BLaER1 (cell line): ENCODE results near the gene LPP.

Source experiments
- H3K27ac ChIP-seq: shearing (Covaris generic); formaldehyde crosslinking; 2 replicates; pipeline ENCODE4 v1.8.1; 2022
- H3K27me3 ChIP-seq: shearing (Covaris generic); formaldehyde crosslinking; 2 replicates; pipeline ENCODE4 v1.8.1; 2022
- H3K36me3 ChIP-seq: shearing (Covaris generic); formaldehyde crosslinking; 2 replicates; pipeline ENCODE4 v1.8.1; 2022
- H3K4me1 ChIP-seq: shearing (Covaris generic); formaldehyde crosslinking; 2 replicates; pipeline ENCODE4 v1.8.1; 2022
- H3K4me2 ChIP-seq: shearing (Covaris generic); formaldehyde crosslinking; 2 replicates; pipeline ENCODE4 v1.8.1; 2022
- H3K4me3 ChIP-seq: shearing (Covaris generic); formaldehyde crosslinking; 2 replicates; pipeline ENCODE4 v1.8.1; 2022
- H3K9ac ChIP-seq: shearing (Covaris generic); formaldehyde crosslinking; 2 replicates; pipeline ENCODE4 v1.8.1; 2022
- H3K9me3 ChIP-seq: shearing (Covaris generic); formaldehyde crosslinking; 2 replicates; pipeline ENCODE4 v1.8.1; 2022
- H4K20me1 ChIP-seq: shearing (Covaris generic); formaldehyde crosslinking; 2 replicates; pipeline ENCODE4 v1.8.1; 2022
- Cebpa-rat ChIP-seq: shearing (Covaris generic); IDR thresholded peaks from 2 replicates; pipeline ENCODE4 v1.8.1; 2022

LPP gene

DNA sequence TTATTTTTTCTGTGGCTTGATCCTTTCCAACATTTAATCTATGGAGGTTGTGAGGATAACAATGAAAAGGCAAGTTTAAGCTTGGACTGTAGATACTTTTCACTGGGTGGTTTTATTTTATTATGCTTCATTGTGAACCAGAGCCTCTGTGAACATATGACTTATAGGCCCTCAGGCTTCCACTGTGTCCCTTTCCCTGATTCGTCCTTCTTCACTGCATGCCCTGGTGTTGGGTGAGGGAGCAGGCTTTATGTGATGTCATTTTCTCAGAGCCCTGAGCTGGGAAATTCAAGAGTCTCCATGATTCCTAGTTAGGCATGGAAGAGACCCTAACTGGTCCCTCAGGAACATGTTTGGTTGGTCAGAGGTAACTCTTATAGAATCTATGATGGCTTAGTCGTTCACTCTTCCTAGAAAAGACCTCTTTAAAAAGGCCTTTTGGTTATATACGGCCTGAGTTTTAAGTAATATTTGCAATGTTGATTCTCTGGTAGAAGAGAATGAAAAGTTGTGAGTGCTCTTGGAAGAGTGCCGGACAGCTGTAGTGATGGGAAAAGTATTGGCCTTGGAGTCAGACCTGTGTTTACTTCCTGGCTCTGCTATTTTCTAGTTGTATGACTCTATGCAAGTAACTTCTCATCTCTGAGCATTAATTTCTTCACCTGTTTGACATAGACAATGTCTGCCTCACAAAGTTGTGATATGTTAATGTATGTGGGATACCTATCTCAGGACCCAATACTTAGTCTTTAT is 168.4 kb downstream of the LPP start:
- TF ChIP-seq Cebpa-rat, result no peak
- Histone ChIP-seq H3K4me2 (no peak overlapping the region), H3K27me3 (no peaks in the 10 kb centered on the region), H3K9ac (no peak overlapping the region), H3K4me3 (no peak overlapping the region), H3K9me3 (no peaks in the 10 kb centered on the region), H3K27ac (no peak overlapping the region), H3K36me3 (no peaks in the 10 kb centered on the region), H3K4me1 (peaks cover 13% of the 10 kb centered on the region), H4K20me1 (no peaks in the 10 kb centered on the region)

DNA sequence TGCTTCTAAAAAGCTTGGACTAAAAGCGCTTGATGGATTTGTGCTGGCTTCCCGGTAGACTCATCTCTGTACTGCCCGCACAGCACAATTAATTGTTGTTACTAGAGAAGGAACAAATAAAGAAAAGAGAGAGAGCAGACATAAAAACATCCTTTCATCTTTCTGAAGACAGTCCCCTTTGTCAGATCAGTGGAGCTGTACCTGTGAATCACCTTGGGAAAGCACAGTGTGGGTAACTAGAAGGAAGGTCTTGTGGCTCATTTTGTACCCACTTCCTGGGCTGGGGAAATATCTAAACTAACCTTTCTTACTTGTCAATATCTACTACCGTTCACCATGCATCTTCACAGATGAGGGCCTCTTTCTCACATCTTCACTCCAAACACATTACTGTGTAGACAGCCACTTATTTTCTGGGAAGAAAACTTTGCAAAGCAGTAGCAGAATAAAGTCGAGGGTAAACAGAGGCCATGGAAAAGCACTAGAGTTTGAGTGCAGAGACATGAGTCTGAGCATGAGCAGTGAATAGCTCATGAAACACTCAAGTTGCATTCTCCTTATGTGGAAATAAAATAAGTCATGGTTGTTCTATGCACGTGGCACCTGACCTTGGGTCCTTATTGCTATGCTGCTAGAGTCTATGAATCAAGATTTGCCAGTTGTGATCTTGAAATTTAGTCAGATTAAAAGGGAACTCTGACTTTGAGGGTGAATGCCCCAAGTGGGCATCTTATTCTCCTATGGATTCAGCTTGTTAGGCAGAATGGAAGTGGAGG is 169.3 kb downstream of the LPP start:
- TF ChIP-seq Cebpa-rat, result no peak
- Histone ChIP-seq H3K36me3 (no peaks in the 10 kb centered on the region), H4K20me1 (no peaks in the 10 kb centered on the region), H3K27me3 (no peaks in the 10 kb centered on the region), H3K9me3 (no peaks in the 10 kb centered on the region), H3K9ac (no peak overlapping the region), H3K27ac (no peak overlapping the region), H3K4me2 (no peak overlapping the region), H3K4me3 (no peak overlapping the region), H3K4me1 (peaks cover 13% of the 10 kb centered on the region)

DNA sequence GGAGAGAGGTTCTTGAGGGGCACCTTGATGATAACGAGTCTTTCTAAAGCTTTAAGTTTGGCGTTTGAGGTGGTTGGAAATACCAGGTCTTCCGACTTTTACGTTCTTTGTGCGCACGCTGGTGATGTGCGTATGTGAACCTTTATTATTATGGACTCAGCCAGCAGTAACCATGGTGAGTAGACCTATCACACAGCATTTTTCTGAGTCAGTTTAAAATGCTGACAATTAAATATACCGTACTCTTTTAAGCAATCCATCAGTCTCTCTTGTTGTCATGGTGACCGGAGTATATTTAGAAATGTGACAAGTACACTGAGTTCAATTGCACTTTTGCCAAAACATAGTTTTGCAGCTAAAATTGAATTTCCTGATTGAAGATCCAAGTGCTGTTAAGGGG is 172.2 kb downstream of the LPP start:
- Histone ChIP-seq H4K20me1 (no peaks in the 10 kb centered on the region), H3K27ac (no peak overlapping the region), H3K4me1 (peaks cover 13% of the 10 kb centered on the region), H3K36me3 (no peaks in the 10 kb centered on the region), H3K9ac (no peak overlapping the region), H3K4me3 (no peak overlapping the region), H3K9me3 (no peaks in the 10 kb centered on the region), H3K4me2 (peak overlapping the region; percentile 39; the same call in 1 of the 2 replicates), H3K27me3 (no peaks in the 10 kb centered on the region)
- no peak for TF ChIP-seq Cebpa-rat

- TF ChIP-seq Cebpa-rat, result no peak
- Histone ChIP-seq H3K4me1 (peaks cover 13% of the 10 kb centered on the region), H3K9me3 (no peaks in the 10 kb centered on the region), H3K27me3 (no peaks in the 10 kb centered on the region), H3K36me3 (no peaks in the 10 kb centered on the region), H3K4me3 (no peak overlapping the region), H3K4me2 (no peak overlapping the region), H4K20me1 (no peaks in the 10 kb centered on the region), H3K27ac (no peak overlapping the region), H3K9ac (no peak overlapping the region)
Observed at GRCh38 chr3:188326968-188327367, 173.0 kb downstream of the LPP start.

GRCh38 chr3:188327433-188327832 is 173.5 kb downstream of the LPP start:
- Histone ChIP-seq H3K9ac (no peak overlapping the region), H4K20me1 (no peaks in the 10 kb centered on the region), H3K27ac (no peak overlapping the region), H3K27me3 (no peaks in the 10 kb centered on the region), H3K4me2 (no peak overlapping the region), H3K36me3 (no peaks in the 10 kb centered on the region), H3K4me1 (peaks cover 13% of the 10 kb centered on the region), H3K4me3 (no peak overlapping the region), H3K9me3 (no peaks in the 10 kb centered on the region)
- no peak for TF ChIP-seq Cebpa-rat

- Histone ChIP-seq H3K9ac (no peak overlapping the region), H3K4me2 (no peak overlapping the region), H3K27me3 (no peaks in the 10 kb centered on the region), H4K20me1 (no peaks in the 10 kb centered on the region), H3K4me3 (no peak overlapping the region), H3K9me3 (no peaks in the 10 kb centered on the region), H3K27ac (no peak overlapping the region), H3K4me1 (peaks cover 13% of the 10 kb centered on the region), H3K36me3 (no peaks in the 10 kb centered on the region)
- no peak for TF ChIP-seq Cebpa-rat
Observed at GRCh38 chr3:188330138-188330537, 176.2 kb downstream of the LPP start.

DNA sequence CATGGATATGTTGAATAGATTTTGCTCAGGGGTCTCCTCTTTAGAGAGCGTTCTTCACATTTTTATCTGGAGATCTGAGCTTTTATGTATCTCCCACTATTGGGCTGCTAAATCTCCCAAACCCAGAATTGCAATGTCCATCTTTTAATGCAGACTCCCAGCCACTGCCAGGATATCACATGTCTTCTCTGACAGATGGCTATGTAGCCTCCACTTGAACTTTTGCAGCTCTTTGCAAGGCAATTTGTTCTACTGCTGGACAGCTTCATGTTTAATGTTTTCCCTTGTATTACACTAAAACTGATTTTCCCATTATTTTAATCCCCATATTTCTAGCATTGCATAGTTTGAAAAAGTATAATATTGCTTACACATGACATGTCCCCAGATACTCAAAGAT is 177.2 kb downstream of the LPP start:
- Histone ChIP-seq H4K20me1 (no peaks in the 10 kb centered on the region), H3K9me3 (peaks cover 5% of the 10 kb centered on the region), H3K4me3 (no peak overlapping the region), H3K4me2 (no peak overlapping the region), H3K36me3 (no peaks in the 10 kb centered on the region), H3K27ac (no peak overlapping the region), H3K27me3 (no peaks in the 10 kb centered on the region), H3K4me1 (peaks cover 8% of the 10 kb centered on the region), H3K9ac (no peak overlapping the region)
- no peak for TF ChIP-seq Cebpa-rat

DNA sequence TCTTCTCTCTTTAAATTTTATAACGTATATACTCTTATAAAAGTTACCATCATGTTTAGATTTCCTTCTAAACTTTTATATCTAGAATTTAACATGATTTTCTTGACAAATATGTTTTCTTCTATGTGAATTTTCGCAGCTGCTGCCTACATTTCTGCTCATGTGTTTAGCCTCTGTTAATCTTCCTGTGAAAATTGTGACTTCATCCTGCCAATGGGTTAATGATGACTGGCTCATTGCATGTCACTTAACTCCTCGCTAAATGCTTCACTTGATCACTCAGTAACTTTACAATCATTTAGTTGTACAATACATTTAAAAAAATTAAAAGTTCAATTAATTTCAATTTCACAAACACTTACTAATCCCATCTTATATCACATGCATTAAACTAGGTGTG is 178.1 kb downstream of the LPP start:
- no peak overlapping the region for H3K27ac ChIP-seq
- no peak overlapping the region for H3K4me3 ChIP-seq
- H3K4me1 ChIP-seq, result no peaks in the 10 kb centered on the region
- peaks cover 9% of the 10 kb centered on the region for H3K9me3 ChIP-seq
- no peak overlapping the region for H3K9ac ChIP-seq
- no peaks in the 10 kb centered on the region; the same call in 1 of the 2 replicates for H3K36me3 ChIP-seq
- no peak for TF ChIP-seq Cebpa-rat
- no peaks in the 10 kb centered on the region for H3K27me3 ChIP-seq
- H4K20me1 ChIP-seq, result no peaks in the 10 kb centered on the region
- no peak overlapping the region for H3K4me2 ChIP-seq

DNA sequence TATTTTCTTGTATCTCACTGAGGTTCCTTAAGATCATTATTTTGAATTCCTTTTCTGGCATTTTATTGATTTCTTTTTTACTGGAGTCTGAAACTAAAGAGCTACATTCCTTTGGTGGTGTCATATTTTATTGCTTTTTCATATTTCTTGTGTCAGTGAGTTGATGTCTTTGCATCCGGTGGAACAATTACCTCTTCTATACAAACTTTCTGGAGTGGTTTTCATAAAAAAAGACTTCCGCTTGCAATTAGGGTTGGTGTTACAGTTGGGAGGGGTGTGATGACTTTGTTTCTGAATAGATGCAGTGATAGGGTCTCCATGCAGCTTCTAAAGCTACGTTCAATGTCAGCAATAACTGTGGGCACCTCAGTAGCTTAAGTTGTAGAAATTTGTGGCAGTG is 181.7 kb downstream of the LPP start:
- no peak for TF ChIP-seq Cebpa-rat
- no peaks in the 10 kb centered on the region for H4K20me1 ChIP-seq
- H3K4me1 ChIP-seq, result no peaks in the 10 kb centered on the region
- no peak overlapping the region for H3K27ac ChIP-seq
- no peak overlapping the region for H3K9ac ChIP-seq
- H3K36me3 ChIP-seq, result no peaks in the 10 kb centered on the region; the same call in 1 of the 2 replicates
- H3K9me3 ChIP-seq, result peaks cover 9% of the 10 kb centered on the region
- no peak overlapping the region for H3K4me2 ChIP-seq
- H3K27me3 ChIP-seq, result no peaks in the 10 kb centered on the region
- no peak overlapping the region for H3K4me3 ChIP-seq

DNA sequence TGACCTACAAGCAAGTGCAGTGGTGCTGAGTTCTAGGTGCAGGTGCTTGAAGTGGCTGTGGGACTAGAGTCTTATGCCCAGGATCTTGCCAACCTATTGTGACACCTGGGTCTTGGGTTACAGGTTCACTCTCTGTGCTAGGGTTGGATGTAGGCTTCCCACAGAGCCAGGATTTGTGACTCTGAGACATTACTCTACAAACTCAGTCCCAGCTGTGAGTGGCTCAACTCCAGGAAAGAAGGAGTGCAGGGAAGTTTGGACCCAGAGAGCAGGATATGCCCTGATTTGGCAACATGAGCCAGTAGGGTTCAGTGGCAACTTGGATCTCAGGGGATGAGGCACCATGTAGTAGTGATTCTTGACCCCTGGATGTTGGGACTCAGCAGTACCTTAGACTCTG is 182.2 kb downstream of the LPP start:
- Histone ChIP-seq H3K36me3 (no peaks in the 10 kb centered on the region; the same call in 1 of the 2 replicates), H3K9ac (no peak overlapping the region), H4K20me1 (no peaks in the 10 kb centered on the region), H3K4me3 (no peak overlapping the region), H3K27me3 (no peaks in the 10 kb centered on the region), H3K9me3 (peaks cover 9% of the 10 kb centered on the region), H3K4me1 (no peaks in the 10 kb centered on the region), H3K27ac (no peak overlapping the region), H3K4me2 (no peak overlapping the region)
- no peak for TF ChIP-seq Cebpa-rat
